Embryonic facial prominence (tissue), 1 donor: ENCODE results near the gene NFS1.

ENCODE experiments used
- DNase-seq: peaks from one replicate; pipeline ENCODE4 v3.0.0-alpha.2; 2016; ENCODE audit errors: extremely low spot score

Gene NFS1

DNA sequence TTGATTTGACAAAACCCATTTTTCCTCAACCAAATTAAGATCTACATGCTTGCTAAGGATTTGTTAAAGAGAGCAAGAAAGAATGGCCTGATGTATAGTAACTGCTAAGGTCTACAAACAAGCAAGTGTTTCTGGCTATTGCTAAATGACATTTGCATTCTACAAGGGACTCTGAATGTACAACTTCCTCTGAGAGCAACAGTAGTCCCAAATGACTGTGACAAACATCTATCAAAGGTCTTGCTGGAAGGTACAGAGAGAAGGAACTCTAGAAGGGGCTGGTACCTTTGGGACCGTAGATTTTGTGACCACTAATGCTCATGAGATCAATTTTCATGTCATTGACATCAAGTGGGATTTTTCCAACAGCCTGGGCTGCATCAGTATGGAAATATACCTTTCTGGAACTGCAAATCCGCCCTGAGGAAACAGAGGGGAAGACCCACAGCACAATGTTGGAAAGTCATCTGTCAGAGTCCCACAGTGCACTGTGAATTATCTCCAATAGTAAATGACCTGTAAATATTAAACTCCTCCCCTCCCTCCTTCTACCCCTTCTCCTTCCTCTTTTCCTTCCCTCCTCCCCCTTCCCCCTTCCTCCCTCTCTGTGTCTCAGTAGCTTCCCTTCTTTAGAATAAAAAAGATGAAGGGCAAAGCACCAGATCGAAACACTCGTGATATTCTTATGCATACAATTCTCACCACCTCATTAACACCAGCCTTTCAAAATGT is 18.5 kb downstream of the NFS1 start:
- no peak for DNase-seq

DNA sequence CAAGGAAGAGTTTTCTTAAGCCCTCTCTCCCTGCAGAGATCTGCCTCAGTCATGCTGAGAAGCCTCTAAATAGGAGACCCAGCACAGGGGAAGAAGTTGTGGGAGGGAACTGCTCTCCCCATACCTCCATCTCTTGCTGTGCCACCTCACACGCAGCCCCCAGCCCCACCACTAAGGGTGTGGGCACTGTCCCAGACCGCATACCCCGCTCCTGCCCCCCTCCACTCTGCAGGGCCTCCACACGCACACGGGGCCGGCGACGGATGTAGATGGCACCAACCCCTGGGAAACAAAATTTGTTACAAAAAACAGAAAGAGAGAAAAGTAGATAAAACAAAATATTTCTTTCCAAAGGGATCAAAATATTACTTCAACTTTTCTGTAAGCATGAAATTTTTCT is 24.2 kb downstream of the NFS1 start:
- no peak for DNase-seq

DNA sequence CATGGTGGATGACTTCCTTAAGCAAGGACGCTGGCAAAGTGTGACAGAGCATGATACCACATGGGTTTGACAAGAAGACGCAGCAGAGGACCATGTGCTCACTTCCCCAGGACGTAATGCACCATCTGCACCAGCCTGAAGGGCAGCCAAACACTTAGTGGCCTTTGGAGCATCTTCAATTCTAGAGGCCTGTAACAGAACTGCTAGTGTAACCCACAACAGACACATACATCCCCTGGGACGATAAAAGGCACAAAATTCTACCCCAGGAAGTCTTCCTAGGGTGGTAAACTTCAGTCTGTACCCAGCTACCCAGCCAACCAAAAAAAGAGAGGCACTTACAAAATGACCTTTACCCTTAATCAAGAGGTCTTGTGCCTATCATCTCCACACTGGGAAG is 25.3 kb downstream of the NFS1 start:
- DNase-seq = no peak

DNA sequence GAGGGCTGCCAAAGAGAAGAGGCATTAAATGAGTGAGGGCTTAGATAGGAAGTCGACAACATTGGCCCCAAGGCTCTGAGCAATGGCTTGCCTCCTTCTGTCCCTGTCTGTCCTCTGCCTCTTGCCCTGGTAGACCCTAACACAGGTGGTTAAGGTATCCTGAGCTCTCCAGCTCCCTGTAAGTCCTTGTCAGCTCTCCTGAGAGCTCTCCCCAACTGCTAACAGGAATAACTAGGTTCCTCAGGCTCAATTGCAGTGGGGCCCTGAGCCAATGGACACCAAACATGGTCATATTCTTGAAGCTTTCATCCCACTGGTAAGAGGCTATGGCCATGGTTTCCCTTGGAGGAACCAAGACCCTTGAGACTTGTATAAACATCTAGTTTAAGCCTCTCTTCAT is 29.5 kb downstream of the NFS1 start:
- DNase-seq = no peak

DNA sequence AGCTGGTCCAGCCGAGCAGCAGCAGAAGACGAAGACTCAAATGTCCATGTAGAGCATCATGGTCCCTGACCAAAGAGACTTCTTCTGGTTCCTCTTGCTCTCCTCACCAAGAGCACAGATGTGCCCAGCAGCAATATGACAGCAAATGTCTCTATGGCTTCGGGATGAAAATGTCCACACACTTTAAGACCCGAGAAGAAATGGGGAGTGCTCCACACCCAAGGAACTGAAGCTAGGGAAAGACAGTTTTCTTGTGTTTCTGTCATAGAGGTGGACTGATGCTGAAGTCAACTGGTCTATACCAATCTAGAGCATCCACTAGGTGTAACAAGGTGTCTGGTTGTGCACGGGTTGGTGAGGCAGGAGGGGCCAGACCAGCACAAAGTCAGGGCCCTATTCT is 29.9 kb downstream of the NFS1 start:
- DNase-seq = no peak

DNA sequence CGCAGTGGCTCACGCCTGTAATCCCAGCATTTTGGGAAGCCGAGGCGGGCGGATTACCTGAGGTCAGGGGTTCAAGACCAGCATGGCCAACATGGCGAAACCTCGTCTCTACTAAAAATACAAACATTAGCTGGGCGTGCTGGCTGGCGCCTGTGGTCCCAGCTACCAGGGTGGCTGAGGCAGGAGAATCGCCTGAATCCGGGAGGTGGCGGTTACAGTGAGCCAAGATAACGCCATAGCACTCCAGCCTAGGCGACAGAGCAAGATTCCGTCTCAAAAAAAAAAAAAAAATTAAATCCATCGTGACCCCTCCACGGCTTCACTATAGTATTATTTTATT is 33.2 kb downstream of the NFS1 start:
- no peak for DNase-seq

DNA sequence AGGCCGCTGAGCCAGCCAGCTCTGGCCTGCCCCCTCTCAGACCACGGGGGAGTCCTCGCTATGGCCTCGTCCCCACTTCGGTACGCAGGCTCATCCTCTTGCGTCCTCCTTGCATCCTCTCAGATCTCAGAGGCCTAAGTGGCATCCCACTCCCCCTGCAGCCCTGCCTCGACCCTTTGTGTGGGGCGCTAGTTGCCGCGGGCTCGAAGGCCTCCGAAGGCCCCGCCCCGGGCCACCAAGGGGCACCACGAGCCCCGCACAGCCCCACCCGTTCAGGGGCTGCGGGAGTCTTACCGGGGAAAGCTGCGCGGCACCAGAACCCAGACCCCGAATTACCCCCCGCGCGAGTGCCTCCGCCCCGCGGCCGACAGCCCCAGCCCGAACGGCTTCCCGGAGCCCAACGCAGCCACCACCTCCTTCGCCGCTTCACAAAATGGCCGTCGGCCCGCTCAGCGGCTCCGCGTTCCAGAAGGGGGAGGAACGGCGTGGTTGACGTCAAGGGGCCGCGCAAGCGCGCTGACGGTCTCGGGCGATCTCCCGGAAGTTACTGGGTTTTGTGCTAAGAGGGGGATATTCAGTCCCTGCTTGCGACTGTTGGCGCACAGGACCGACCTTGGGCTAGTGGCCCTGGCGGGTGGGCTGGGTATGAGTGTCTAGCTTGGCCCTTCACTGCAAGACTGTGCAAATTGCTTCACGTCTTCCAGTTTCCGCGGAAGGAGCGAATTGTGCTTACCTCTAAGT is 34.5 kb downstream of the NFS1 start, which contains the start of the genes CPNE1 and RBM12:
CPNE1 (minus strand) TSS at position 435 of the 741 bp plus-strand sequence. CDS start 31,977 bp downstream, outside the sequence.
RBM12 (minus strand) TSS at position 435 of the 741 bp plus-strand sequence. CDS start 9,578 bp downstream, outside the sequence.
- DNase-seq = peak; percentile 93

DNA sequence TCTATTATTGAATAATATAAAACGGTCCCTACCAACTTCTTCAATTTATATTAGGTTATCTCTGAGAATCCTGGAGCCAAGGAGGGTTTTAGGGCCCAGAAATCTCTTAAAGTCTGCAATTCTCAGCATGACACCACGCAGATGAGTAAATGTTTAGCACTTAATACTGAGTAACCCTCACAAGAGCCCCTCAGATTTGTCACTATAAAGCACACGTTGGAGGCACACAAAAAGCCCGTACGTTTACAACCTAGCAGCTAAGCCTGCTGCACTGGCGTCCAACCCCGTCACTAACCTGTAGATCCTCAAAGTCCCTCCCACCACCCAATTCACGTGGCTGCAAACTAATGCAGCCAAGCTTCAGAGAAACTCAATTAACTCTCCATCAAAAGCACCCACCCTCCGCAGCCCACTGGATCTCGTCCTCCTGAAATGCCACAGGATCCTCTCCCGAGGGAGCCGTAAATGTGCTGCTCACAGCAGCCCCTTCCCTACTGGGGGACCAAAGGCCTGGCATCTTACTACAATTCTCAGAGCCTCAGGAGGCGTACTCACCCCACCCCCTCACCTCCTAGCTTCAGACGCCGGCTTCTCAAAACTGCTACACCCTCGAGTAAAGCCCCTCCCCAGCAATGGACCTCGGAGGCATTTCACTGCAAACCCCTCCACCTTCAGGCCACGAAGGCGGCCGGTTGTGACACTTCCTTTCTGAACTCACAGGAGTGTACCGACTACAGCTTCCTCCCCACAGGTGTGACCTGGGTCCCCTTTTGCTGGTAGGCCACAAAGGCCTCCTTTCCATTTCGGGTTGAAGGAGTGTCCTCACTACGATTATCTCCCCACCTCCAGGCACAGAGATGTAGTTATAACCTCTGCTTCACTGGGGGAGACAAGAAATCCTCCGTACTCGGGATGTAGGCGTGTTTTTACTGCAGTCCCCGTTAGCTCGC is 35.4 kb downstream of the NFS1 start:
- peak; percentile 23 for DNase-seq

DNA sequence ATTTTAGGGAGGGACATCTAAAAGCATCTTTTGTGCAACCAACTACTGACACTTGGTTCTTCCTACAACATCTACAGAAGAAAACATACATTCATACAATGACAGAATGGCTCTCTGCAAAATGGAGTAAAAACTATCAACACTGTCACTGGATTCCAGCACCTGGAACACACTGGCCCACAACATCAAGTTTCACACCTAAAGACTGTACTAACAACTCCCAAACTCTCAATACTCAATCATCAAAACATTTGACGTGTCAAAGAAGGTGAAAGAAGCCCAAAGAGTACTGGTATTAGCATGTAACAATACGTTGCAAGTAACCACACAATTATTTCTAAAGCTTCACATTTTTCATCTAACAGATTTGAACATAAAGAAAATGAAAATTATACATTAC is 36.6 kb downstream of the NFS1 start:
- DNase-seq = no peak

DNA sequence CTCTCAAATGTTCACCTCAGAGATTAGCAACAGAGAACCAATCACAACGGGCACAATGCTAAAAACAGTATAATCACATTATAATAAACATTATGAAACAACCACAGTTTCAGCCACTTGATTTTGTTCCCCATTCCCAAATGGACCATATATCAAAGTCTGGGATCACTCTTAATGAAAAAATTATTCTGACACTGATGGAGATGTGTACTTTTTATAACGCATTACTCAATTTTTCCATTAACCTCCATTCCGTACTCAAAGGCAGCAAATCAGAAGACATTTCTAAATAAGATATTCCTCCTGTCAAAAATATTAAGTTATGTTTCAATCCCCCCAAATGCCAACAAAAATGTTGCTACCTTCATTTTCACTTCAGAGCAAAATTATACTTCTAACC is 37.2 kb downstream of the NFS1 start:
- DNase-seq = no peak

DNA sequence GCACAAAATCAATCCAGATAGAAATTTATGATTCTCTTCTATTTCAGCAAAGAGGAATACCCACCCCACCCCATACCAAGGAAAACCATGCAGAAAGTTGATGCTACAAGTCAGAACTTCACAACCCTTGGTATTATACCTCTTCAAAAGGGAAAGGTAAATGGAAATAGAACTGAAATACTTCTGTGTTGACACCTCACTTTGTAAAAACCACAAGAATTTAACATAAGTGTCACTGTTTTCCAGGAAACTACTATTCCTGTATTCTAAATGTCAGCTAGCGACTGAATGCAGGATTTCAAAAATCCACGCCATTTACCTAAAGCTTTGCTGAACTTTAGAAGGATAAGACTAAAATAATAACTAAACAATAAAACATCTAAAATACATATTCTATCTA is 38.1 kb downstream of the NFS1 start:
- no peak for DNase-seq

DNA sequence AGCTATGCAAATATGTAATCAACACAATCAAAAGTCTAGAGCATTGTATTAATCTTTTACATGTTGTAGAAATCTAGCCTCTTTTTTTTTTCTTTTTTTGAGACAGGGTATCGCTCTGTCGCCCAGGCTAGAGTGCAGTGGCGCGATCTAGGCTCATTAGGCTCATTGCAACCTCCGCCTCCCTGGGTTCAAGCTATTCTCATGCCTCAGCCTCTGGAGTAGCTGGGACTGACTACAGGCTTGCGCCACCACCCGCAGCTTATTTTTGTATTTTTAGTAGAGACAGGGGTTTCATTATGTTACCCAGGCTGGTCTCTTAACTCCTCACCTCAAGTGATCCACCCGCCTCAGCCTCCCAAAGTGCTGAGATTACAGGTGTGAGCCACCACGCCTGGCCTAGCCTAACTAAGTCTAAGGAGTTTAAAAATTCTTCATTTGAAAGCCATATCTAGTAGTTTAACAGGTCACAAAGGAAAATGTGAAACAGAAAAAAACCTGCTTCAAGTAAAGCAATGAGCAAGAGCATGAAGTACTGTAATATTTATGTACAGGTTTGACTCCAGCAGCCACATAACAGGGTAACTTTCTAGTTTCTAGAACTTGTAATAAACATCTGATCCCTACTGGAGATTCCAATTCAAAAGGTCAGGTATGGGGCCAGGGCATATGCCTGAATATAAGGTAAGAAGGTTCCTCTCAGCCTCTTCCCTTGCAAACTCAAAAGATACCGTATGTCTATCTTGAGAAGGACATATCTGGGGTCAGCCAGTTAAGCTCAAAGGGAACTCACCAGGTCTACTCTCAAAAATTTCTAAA is 38.8 kb downstream of the NFS1 start:
- DNase-seq = no peak

DNA sequence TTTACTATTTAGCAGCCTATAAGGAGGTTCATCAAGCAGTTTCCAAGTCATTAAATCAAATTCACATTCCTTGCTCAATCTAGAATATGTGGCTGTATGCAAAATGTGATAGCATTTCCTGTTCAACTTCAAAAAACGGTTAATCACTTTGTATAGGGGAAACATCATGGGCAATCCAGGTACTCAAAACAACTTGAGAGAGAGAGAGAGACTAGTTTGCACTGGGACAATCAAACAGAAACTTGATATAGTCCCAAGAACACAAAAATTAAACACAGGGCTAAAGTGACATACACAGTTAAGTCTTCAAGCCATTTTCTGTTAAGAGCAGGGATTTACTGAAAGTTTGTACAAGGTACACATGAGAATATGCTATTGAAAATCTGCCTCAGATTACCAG is 41.9 kb downstream of the NFS1 start:
- no peak for DNase-seq

DNA sequence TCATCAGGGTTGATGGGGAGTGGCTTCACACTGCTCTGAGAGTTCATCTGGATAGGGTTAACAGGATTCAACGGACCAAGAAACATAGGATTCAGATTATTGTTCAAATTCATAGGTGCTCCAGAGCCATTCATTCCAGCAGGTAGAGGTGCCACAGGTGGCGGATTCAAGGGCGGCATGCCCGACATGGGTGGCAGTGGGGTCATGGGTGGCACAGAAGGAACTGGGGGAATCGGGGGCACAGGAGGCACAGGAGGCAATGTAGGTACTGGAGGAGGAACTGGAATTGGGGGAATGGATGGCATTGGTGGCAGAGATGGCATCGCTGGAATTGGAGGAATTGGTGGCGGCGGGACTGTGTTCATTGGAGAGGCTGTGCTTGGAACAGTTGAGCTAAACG is 44.7 kb downstream of the NFS1 start:
- no peak for DNase-seq

DNA sequence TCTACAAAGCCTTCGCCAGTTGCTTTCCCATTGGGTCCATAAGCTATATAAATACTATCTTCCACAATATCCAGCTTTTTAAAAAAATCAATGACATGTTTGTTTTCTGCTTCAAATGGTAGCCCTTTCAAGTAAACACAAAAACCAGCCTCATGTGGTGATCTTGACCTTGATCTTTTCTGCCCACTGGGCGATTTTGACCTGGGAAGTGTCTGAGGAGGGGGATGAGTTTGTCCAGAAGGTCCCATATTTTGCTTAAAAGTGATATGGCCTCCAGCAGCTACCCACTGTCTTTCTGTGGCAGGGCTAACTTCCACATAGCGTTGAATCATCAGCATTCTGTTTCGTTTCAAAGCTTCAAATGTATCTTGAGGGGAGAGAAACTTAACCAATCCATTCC is 45.3 kb downstream of the NFS1 start:
- no peak for DNase-seq

DNA sequence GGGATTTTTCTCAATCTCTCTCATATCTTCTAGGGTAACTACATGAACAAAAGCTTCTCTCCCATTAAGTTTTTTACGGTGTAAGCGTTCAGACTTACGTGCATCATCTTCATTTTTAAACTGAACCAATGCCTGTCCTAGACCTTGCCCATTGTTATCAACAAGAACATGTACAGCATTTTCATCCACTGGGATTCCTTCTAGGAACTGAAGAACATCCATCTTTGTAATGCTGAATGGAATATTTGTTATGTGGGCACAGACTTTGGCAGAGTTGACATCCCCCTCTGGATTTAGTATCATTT is 45.8 kb downstream of the NFS1 start:
- DNase-seq = no peak

DNA sequence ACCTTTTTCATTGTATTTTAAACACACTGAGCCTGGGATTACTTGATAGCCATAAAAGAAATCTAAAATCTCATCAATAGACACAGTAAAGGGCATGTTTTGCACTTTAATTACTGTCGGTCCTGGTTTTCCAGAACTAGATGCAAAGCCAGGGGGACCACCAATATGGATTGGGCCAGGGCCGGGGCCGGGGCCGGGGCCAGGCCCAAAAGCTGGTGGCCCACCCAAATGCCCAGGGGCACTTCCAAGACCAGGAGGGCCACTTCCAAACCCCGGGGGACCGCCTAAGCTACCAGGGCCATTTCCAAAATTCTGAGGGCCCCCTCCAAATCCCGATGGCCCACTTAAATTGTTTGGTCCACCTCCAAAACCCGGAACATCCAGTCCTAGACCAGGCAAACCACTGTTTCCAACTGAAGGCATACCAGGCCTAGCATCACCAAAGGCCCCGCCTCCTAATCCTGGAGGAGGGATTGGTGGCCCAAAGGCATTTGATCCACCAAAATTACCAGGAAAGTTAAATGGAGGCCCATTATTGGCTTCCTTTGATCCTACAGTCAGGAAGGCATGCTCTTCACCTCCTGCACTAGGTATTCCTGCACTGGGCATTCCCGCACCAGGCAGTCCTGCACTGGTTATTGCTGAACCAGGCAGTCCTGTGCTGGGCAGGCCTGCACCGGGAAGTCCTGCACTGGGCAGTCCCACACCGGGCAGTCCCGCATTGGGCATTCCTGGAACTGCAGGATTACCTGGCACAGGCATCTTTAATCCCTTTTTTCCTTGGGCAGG is 46.3 kb downstream of the NFS1 start:
- no peak for DNase-seq

DNA sequence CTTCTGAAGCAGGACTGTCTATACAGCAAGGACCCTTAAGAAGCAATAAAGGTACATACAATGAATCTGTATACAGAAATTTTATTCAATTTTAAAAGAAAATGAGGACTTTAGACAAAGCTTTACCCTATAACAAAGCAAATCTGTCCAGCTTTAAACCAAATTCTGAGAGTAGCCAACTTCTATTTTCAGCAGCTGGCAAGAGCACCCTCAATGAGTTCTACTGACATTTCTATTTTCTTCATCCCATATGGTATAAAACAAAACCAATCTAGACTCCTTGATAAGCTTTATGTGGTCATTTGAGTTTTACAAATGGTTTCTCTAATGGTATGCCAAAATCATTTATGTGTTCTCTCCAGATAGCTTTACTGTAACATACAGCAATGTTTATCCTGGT is 47.2 kb downstream of the NFS1 start:
- no peak for DNase-seq

DNA sequence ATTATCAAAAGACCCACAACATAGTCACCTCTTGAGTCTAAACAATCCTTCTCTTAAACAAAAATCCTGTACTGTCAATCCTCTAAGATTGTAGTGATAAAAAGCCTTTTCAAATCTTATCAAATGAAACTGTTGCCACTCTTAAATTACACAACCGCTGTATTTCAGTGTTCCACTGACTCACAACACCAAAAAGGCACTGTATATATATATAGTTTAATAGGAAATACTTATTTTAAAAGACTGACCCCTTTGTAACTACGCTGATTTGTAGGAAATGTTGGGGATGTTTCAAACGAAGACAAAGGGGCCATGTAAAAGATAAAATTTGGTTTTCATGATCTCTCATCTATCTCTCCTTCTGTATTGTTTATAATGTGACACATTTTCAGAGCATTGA is 48.5 kb downstream of the NFS1 start:
- no peak for DNase-seq

DNA sequence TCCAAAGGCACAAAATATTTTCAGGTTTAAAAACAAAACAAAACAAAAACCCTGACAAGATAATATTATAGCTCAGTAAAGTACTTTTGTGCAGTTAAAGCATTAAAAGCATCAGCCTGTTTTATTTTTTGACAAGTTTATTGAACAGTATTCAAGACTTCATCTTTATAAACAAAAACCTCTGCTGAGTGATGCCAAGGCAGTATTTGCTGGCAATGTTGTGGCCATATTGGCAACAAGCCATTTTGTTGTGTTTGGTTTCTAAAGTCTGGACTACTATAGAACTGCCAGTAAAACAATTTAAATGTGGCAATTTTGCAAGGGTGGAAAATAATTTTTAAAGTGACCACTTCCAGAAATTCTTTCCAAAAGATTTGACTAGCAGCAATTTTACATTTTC is 50.3 kb downstream of the NFS1 start:
- no peak for DNase-seq

DNA sequence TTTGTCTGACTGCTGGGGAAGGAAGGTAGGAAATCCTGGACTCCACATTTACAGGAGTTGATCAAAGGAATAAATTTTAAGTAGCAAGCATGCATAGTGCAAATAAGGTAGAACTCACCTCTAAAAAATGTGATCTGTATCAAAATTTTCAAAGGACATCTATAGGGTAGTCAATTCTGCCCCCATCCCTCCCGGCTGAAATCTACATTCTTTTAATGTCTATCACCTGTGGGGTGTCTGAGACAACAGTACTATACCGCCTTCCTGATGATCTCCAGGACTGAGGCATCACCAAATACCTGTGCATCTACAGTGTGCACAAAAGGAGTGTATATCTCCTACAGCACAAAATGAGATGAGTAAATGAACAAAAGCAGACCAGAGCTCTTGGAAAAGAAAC is 54.3 kb downstream of the NFS1 start:
- DNase-seq = no peak
